OCI-LY3 (cell line): ENCODE measurements around the gene CAMK1D.

ENCODE experiments used
- H2AFZ ChIP-seq: fragments of 200-600, 300-600 bp; shearing (Covaris generic); 2 replicates; pipeline ENCODE4 v1.6.0; 2014; ENCODE audit warnings: antibody characterized with exemption, low read depth, low read length
- H3K27ac ChIP-seq: fragments of 200-600, 300-600 bp; sonication (generic); 2 replicates; pipeline ENCODE4 v1.5.1; 2014; ENCODE audit warnings: mild to moderate bottlenecking, low read length, moderate library complexity, mixed read lengths
- H3K27me3 ChIP-seq: fragments of 200-600, 300-600 bp; sonication (generic); 2 replicates; pipeline ENCODE4 v1.6.1; 2014; ENCODE audit warnings: low read depth, low read length, mixed read lengths
- H3K36me3 ChIP-seq: fragments of 200-600, 300-600 bp; sonication (generic); replicated peaks from 2 replicates; pipeline ENCODE3; 2014; ENCODE audit warnings: low read depth, low read length, mixed read lengths
- H3K4me1 ChIP-seq: fragments of 300-600, 200-600 bp; sonication (generic); 2 replicates; pipeline ENCODE4 v1.6.1; 2014; ENCODE audit warnings: low read length, mixed read lengths
- H3K4me2 ChIP-seq: fragments of 200-600, 300-600 bp; sonication (generic); 2 replicates; pipeline ENCODE4 v1.6.1; 2014; ENCODE audit warnings: low read length, mixed read lengths
- H3K4me3 ChIP-seq: fragments of 300-600, 200-600 bp; sonication (generic); 2 replicates; pipeline ENCODE4 v1.5.1; 2014; ENCODE audit warnings: antibody characterized with exemption, mild to moderate bottlenecking, low read length, moderate library complexity
- H3K79me2 ChIP-seq: fragments of 300-600, 200-600 bp; shearing (Covaris generic); 2 replicates; pipeline ENCODE4 v1.6.1; 2014; ENCODE audit warnings: mild to moderate bottlenecking, low read length, mixed read lengths
- H3K9ac ChIP-seq: fragments of 300-600, 200-600 bp; shearing (Covaris generic); 2 replicates; pipeline ENCODE4 v1.6.0; 2014; ENCODE audit warnings: mild to moderate bottlenecking, low read length, moderate library complexity
- H3K9me3 ChIP-seq: fragments of 200-600, 300-600 bp; shearing (Covaris generic); 2 replicates; pipeline ENCODE4 v1.6.1; 2014; ENCODE audit warnings: low read length, mixed read lengths; ENCODE audit not compliant: insufficient read depth
- H4K20me1 ChIP-seq: fragments of 200-600, 300-600 bp; sonication (generic); 2 replicates; pipeline ENCODE4 v1.6.1; 2016; ENCODE audit warnings: low read length, mixed read lengths; ENCODE audit not compliant: insufficient read depth
- CTCF ChIP-seq: fragments of 200-600, 300-600 bp; sonication (generic); IDR thresholded peaks from 2 replicates; pipeline ENCODE4 v1.5.1; 2014; ENCODE audit warnings: antibody characterized with exemption, low read length, low read depth
- EZH2phosphoT487 ChIP-seq: fragments of 200-600 bp; shearing (Covaris generic); IDR thresholded peaks from 2 replicates; pipeline ENCODE4 v1.6.1; 2018; ENCODE audit warnings: antibody characterized with exemption, mixed run types, low read depth

Gene CAMK1D

GRCh38 chr10:12455318-12455717 is 106.0 kb downstream of the CAMK1D start:
- H3K79me2 ChIP-seq: peaks cover 62% of the 10 kb centered on the region
- H3K9me3 ChIP-seq: no peaks in the 10 kb centered on the region
- H3K27ac ChIP-seq: no peak overlapping the region
- TF ChIP-seq EZH2phosphoT487: no peak
- TF ChIP-seq CTCF: no peak
- H3K27me3 ChIP-seq: no peaks in the 10 kb centered on the region
- no peaks in the 10 kb centered on the region for H3K36me3 ChIP-seq
- H3K9ac ChIP-seq: no peak overlapping the region
- H3K4me1 ChIP-seq: no peaks in the 10 kb centered on the region
- H2AFZ ChIP-seq: no peak overlapping the region
- no peak overlapping the region for H3K4me3 ChIP-seq
- peaks cover 56% of the 10 kb centered on the region for H4K20me1 ChIP-seq
- no peak overlapping the region for H3K4me2 ChIP-seq

GRCh38 chr10:12455766-12456165 is 106.4 kb downstream of the CAMK1D start:
- Histone ChIP-seq H3K4me3 (no peak overlapping the region), H4K20me1 (peaks cover 52% of the 10 kb centered on the region), H3K79me2 (peaks cover 60% of the 10 kb centered on the region), H3K27me3 (no peaks in the 10 kb centered on the region), H3K27ac (no peak overlapping the region), H3K36me3 (no peaks in the 10 kb centered on the region), H3K9ac (no peak overlapping the region), H2AFZ (no peak overlapping the region), H3K4me2 (no peak overlapping the region), H3K4me1 (no peaks in the 10 kb centered on the region), H3K9me3 (no peaks in the 10 kb centered on the region)
- TF ChIP-seq CTCF (no peak), EZH2phosphoT487 (no peak)

DNA sequence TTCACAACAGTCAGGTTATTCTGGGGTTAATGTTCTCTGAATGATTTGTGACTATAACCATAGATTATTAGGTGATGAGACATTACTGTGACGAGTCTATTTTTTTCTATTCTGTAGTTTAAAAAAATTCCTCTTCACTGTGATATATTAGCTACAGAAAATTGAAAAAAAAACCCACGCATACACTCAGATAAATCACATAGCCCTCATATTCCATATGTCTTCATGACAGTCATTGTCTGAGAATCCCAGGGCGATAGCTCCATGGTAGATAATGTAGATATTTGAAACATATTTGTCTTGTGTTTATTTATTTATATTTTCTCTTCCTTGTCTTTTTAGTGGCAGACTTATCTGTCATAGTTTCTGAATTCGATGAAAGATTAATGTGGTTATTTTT is 110.0 kb downstream of the CAMK1D start:
- H3K36me3 ChIP-seq: no peaks in the 10 kb centered on the region
- H3K4me2 ChIP-seq: no peak overlapping the region
- TF ChIP-seq CTCF: no peak
- no peak for TF ChIP-seq EZH2phosphoT487
- no peak overlapping the region for H3K4me3 ChIP-seq
- no peak overlapping the region for H3K9ac ChIP-seq
- H3K79me2 ChIP-seq: peaks cover 63% of the 10 kb centered on the region
- H3K27ac ChIP-seq: no peak overlapping the region
- no peaks in the 10 kb centered on the region for H3K9me3 ChIP-seq
- peaks cover 57% of the 10 kb centered on the region for H4K20me1 ChIP-seq
- no peaks in the 10 kb centered on the region for H3K4me1 ChIP-seq
- no peaks in the 10 kb centered on the region for H3K27me3 ChIP-seq
- H2AFZ ChIP-seq: no peak overlapping the region

GRCh38 chr10:12459762-12460161 is 110.4 kb downstream of the CAMK1D start:
- Histone ChIP-seq H3K27ac (no peak overlapping the region), H3K4me2 (no peak overlapping the region), H4K20me1 (peaks cover 53% of the 10 kb centered on the region)

More at GRCh38 chr10:12459762-12460161, 110.4 kb downstream of the CAMK1D start:
- Histone ChIP-seq H3K9me3 (no peaks in the 10 kb centered on the region), H3K27me3 (no peaks in the 10 kb centered on the region), H3K4me1 (no peaks in the 10 kb centered on the region), H2AFZ (no peak overlapping the region), H3K36me3 (no peaks in the 10 kb centered on the region), H3K4me3 (no peak overlapping the region), H3K9ac (no peak overlapping the region), H3K79me2 (peaks cover 59% of the 10 kb centered on the region)
- TF ChIP-seq EZH2phosphoT487: no peak
- no peak for TF ChIP-seq CTCF
